OCI-LY1 (cell line): ENCODE results near the gene RYK.
"Not testable (repeated sequence)": the region's sequence is repeated elsewhere in the genome, so short reads cannot be mapped to it uniquely, and the experiment has no call there.

ENCODE experiments used
- H2AFZ ChIP-seq: fragments of 200-600 bp; sonication (generic), shearing (Covaris generic); 2 replicates; pipeline ENCODE4 v1.6.0; 2014; ENCODE audit warnings: antibody characterized with exemption, mild to moderate bottlenecking, low read length
- H3F3A ChIP-seq: fragments of 200-600 bp; sonication (generic), shearing (Covaris generic); 2 replicates; pipeline ENCODE4 v1.6.0; 2014; ENCODE audit warnings: mild to moderate bottlenecking, antibody characterized with exemption, low read length, moderate library complexity; ENCODE audit not compliant: insufficient read depth
- H3K27ac ChIP-seq: fragments of 200-600 bp; sonication (generic); 2 replicates; pipeline ENCODE4 v1.5.1; 2014; ENCODE audit warnings: low read length, mixed run types, mild to moderate bottlenecking, low read depth; ENCODE audit not compliant: poor library complexity, severe bottlenecking
- H3K27me3 ChIP-seq: fragments of 200-600 bp; sonication (generic); 2 replicates; pipeline ENCODE4 v1.6.0; 2014; ENCODE audit warnings: antibody characterized with exemption, mild to moderate bottlenecking, low read length, moderate library complexity; ENCODE audit not compliant: insufficient read depth
- H3K36me3 ChIP-seq: fragments of 200-600 bp; sonication (generic); 2 replicates; pipeline ENCODE4 v1.6.1; 2014; ENCODE audit warnings: mild to moderate bottlenecking, antibody characterized with exemption, low read length, moderate library complexity, mixed read lengths; ENCODE audit not compliant: insufficient read depth
- H3K4me1 ChIP-seq: fragments of 200-600 bp; sonication (generic); 2 replicates; pipeline ENCODE4 v1.5.1; 2014; ENCODE audit warnings: mild to moderate bottlenecking, low read length, moderate library complexity; ENCODE audit not compliant: insufficient read depth, severe bottlenecking
- H3K4me2 ChIP-seq: fragments of 200-600 bp; sonication (generic), shearing (Covaris generic); 2 replicates; pipeline ENCODE4 v1.6.1; 2014; ENCODE audit warnings: low read length
- H3K4me3 ChIP-seq: fragments of 200-600 bp; sonication (generic); 2 replicates; pipeline ENCODE4 v1.5.1; 2014; ENCODE audit warnings: low read length, low read depth, mild to moderate bottlenecking, mixed read lengths; ENCODE audit not compliant: poor library complexity, severe bottlenecking
- H3K79me2 ChIP-seq: fragments of 200-600 bp; shearing (Covaris generic); 2 replicates; pipeline ENCODE4 v1.6.1; 2016; ENCODE audit warnings: mixed run types, low read length, mixed read lengths; ENCODE audit not compliant: insufficient read depth
- H3K9ac ChIP-seq: fragments of 200-600 bp; sonication (generic), shearing (Covaris generic); 2 replicates; pipeline ENCODE4 v1.6.1; 2014; ENCODE audit warnings: mild to moderate bottlenecking, low read length, mixed read lengths
- H3K9me2 ChIP-seq: fragments of 200-600 bp; sonication (generic), shearing (Covaris generic); 2 replicates; pipeline ENCODE4 v1.6.1; 2014; ENCODE audit warnings: low read depth, mild to moderate bottlenecking, low read length, mixed read lengths
- H3K9me3 ChIP-seq: fragments of 200-600 bp; shearing (Covaris generic); 2 replicates; pipeline ENCODE4 v1.6.1; 2014; ENCODE audit warnings: low read length, mixed read lengths
- H4K20me1 ChIP-seq: fragments of 200-600 bp; sonication (generic), shearing (Covaris generic); 2 replicates; pipeline ENCODE4 v1.6.0; 2016; ENCODE audit warnings: mild to moderate bottlenecking, low read length; ENCODE audit not compliant: insufficient read depth
- EZH2 ChIP-seq: fragments of 200-600 bp; sonication (generic), shearing (Covaris generic); IDR thresholded peaks from 2 replicates; pipeline ENCODE4 v1.8.0; 2017; ENCODE audit warnings: borderline replicate concordance, mixed run types, mild to moderate bottlenecking, antibody characterized with exemption, low read length, moderate library complexity, mixed read lengths
- TF ChIP-seq, protein P1 (sequence below): fragments of 200-600 bp; sonication (generic), shearing (Covaris generic); IDR thresholded peaks from 2 replicates; pipeline ENCODE4 v1.5.1; 2017; ENCODE audit warnings: mild to moderate bottlenecking, antibody characterized with exemption, low read length, moderate library complexity, mixed read lengths

The RYK gene

GRCh38 chr3:134279466-134279865, 28.8 kb upstream of the RYK start:
- peaks cover 3% of the 10 kb centered on the region; the same call in 1 of the 2 replicates for H3K27me3 ChIP-seq
- H3K9me3 ChIP-seq = no peaks in the 10 kb centered on the region
- H3K36me3 ChIP-seq = no peaks in the 10 kb centered on the region
- H3F3A ChIP-seq = no peaks in the 10 kb centered on the region
- H3K9ac ChIP-seq = no peak overlapping the region
- no peak overlapping the region for H2AFZ ChIP-seq
- no peak overlapping the region for H3K4me2 ChIP-seq
- H4K20me1 ChIP-seq = no peaks in the 10 kb centered on the region
- H3K27ac ChIP-seq = no peak overlapping the region
- H3K4me1 ChIP-seq = no peaks in the 10 kb centered on the region
- no peaks in the 10 kb centered on the region for H3K79me2 ChIP-seq
- TF ChIP-seq, protein P1, sequence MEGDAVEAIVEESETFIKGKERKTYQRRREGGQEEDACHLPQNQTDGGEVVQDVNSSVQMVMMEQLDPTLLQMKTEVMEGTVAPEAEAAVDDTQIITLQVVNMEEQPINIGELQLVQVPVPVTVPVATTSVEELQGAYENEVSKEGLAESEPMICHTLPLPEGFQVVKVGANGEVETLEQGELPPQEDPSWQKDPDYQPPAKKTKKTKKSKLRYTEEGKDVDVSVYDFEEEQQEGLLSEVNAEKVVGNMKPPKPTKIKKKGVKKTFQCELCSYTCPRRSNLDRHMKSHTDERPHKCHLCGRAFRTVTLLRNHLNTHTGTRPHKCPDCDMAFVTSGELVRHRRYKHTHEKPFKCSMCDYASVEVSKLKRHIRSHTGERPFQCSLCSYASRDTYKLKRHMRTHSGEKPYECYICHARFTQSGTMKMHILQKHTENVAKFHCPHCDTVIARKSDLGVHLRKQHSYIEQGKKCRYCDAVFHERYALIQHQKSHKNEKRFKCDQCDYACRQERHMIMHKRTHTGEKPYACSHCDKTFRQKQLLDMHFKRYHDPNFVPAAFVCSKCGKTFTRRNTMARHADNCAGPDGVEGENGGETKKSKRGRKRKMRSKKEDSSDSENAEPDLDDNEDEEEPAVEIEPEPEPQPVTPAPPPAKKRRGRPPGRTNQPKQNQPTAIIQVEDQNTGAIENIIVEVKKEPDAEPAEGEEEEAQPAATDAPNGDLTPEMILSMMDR = no peak
- no peak for TF ChIP-seq EZH2
- no peaks in the 10 kb centered on the region for H3K9me2 ChIP-seq
- no peak overlapping the region for H3K4me3 ChIP-seq

DNA sequence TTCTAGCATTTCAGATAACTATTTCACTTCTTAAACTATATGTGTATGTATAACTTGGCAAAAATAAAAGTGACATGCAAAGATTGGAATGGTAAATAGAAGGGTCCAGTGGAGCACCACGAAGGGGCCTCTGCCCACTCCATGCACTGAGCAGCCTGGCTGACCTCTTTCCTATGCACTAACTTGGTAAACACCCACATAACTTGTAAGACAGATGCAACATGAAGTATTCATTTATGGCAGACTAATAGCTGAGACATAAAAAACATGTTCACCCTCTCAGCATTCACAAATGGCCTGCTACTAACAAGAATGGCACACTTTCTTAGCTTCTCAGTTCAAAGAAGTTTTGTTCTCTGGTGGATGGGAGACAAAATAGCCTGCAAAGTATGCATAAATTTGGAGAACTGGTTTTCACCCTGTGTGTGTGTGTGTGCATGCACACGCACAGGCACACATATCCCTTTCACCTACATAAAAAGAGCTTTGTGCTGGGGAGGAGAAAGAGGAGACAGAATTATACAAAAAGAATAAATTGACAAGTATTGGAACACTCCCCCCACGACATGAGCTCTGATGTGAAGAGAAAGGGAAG, 26.5 kb upstream of the RYK start:
- no peaks in the 10 kb centered on the region for H3K9me3 ChIP-seq
- H2AFZ ChIP-seq = no peak overlapping the region
- no peak overlapping the region for H3K4me2 ChIP-seq
- H3K79me2 ChIP-seq = no peaks in the 10 kb centered on the region
- no peaks in the 10 kb centered on the region for H3K9me2 ChIP-seq
- no peaks in the 10 kb centered on the region for H3K4me1 ChIP-seq
- H3K27me3 ChIP-seq = peaks cover 3% of the 10 kb centered on the region; the same call in 1 of the 2 replicates
- H3K9ac ChIP-seq = no peak overlapping the region
- H3K36me3 ChIP-seq = no peaks in the 10 kb centered on the region
- H3K27ac ChIP-seq = no peak overlapping the region
- no peaks in the 10 kb centered on the region for H4K20me1 ChIP-seq
- TF ChIP-seq, protein P1 = no peak
- no peak for TF ChIP-seq EZH2
- H3F3A ChIP-seq = no peaks in the 10 kb centered on the region
- H3K4me3 ChIP-seq = no peak overlapping the region

DNA sequence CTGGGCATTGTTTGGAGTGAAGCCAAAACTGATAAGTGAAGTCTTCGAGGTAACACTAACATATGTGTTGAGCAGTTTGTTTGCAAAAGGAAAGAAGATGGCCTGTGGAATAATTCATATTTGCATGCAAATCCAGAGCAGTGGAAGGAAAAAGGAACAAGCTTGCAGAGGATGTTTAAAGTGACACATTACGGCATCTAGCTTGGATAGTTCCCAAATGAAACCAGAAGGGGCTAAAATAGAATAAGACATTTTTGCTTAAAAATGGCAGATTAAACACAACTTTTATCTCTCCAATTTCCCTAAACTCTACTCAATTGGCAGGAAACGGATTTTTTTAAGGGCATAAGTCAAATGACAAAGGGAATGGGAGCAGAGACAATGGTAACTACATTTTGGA, 25.4 kb upstream of the RYK start:
- TF ChIP-seq EZH2 = no peak
- TF ChIP-seq, protein P1 = no peak
- H3K36me3 ChIP-seq = no peaks in the 10 kb centered on the region
- H3K27ac ChIP-seq = no peak overlapping the region
- H3K4me3 ChIP-seq = no peak overlapping the region
- H3F3A ChIP-seq = no peaks in the 10 kb centered on the region
- no peak overlapping the region for H3K9ac ChIP-seq
- peaks cover 3% of the 10 kb centered on the region; the same call in 1 of the 2 replicates for H3K27me3 ChIP-seq
- no peaks in the 10 kb centered on the region for H3K9me2 ChIP-seq
- H3K4me1 ChIP-seq = no peaks in the 10 kb centered on the region
- no peaks in the 10 kb centered on the region for H3K79me2 ChIP-seq
- H4K20me1 ChIP-seq = no peaks in the 10 kb centered on the region
- H3K4me2 ChIP-seq = no peak overlapping the region
- no peak overlapping the region for H2AFZ ChIP-seq
- H3K9me3 ChIP-seq = no peaks in the 10 kb centered on the region

DNA sequence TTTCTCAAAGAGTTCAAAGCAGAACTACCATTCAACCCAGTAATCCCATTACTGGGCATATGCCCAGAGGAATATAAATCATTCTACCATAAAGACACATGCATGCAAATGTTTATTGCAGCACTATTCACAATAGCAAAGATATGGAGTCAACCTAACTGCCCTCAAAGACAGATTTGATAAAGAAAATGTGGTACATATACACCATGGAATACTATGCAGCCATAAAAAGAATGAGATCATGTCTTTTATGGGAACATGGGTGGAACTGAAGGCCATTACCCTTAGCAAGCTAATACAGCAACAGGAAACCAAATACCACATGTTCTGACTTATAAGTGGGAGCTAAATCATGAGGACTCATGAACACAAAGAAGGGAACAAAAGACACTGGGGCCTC, 24.5 kb upstream of the RYK start:
- not testable (repeated sequence) for H3K9ac ChIP-seq, H3K27me3 ChIP-seq, H2AFZ ChIP-seq, H3K4me2 ChIP-seq, H3K4me1 ChIP-seq, H3K79me2 ChIP-seq, H3K9me3 ChIP-seq, H3K9me2 ChIP-seq, H4K20me1 ChIP-seq, H3K4me3 ChIP-seq, H3K36me3 ChIP-seq, H3K27ac ChIP-seq, H3F3A ChIP-seq
